Caco-2 (cell line): ENCODE results near the gene RABEP2. TPM values are rescaled to one million over a fixed set of nuclear protein-coding genes. Genes with fewer than 3 reads are reported as not detected.

Experiments used
- BruUV-seq: library from RNA; stranded (reverse); fragments of 400-500 nt; replicated peaks from 2 replicates; lab custom pipeline; 2021; lab: Mats Ljungman, UMichigan
- CTCF ChIA-PET: fragments of 300-600 bp; sonication (Branson Sonifier 250); formaldehyde crosslinking; loops from one replicate; lab custom pipeline; 2022; ENCODE audit warnings: antibody characterized with exemption; lab: Charles Lee
- POLR2A ChIA-PET: fragments of 300-600 bp; sonication (Branson Sonifier 250); formaldehyde crosslinking; loops from one replicate; lab custom pipeline; 2022; ENCODE audit warnings: antibody characterized with exemption; lab: Charles Lee
- DNase-seq, 2 experiments: peaks; one replicate each; pipeline versions ENCODE4 v3.0.0 to v3.0.0-alpha.2; 2020 to 2022
- H3K27me3 ChIP-seq: replicated peaks from 2 replicates; pipeline ENCODE4 v1.6.0; 2011; ENCODE audit warnings: low read length; ENCODE audit not compliant: control insufficient read depth, insufficient read depth
- H3K36me3 ChIP-seq: 2 replicates; pipeline ENCODE4 v1.5.1; 2011; ENCODE audit warnings: low read length; ENCODE audit not compliant: control insufficient read depth, insufficient read depth
- H3K4me1 ChIP-seq: fragments of 250-450 bp; sonication (Bioruptor Pico); 2 replicates; pipeline ENCODE4 v1.5.1; 2020; ENCODE audit warnings: mild to moderate bottlenecking
- H3K4me3 ChIP-seq: 2 replicates; pipeline ENCODE4 v1.5.1; 2011; ENCODE audit warnings: low read depth, mild to moderate bottlenecking, control low read depth, low read length
- H3K9me3 ChIP-seq: fragments of 250-450 bp; sonication (Bioruptor Pico); 2 replicates; pipeline ENCODE4 v1.5.1; 2020; ENCODE audit warnings: mild to moderate bottlenecking, moderate library complexity
- H3K27ac Mint-ChIP-seq: one replicate; pipeline ENCODE4 v1.8.0; 2022; ENCODE audit warnings: mixed read lengths; ENCODE audit not compliant: unreplicated experiment
- H3K27me3 Mint-ChIP-seq: one replicate; pipeline ENCODE4 v1.8.0; 2022; ENCODE audit warnings: mixed read lengths; ENCODE audit not compliant: insufficient read depth, unreplicated experiment
- H3K36me3 Mint-ChIP-seq: one replicate; pipeline ENCODE4 v1.8.0; 2022; ENCODE audit warnings: mild to moderate bottlenecking, mixed read lengths; ENCODE audit not compliant: insufficient read depth, unreplicated experiment
- H3K4me1 Mint-ChIP-seq: one replicate; pipeline ENCODE4 v1.8.0; 2022; ENCODE audit warnings: low read depth, mixed read lengths; ENCODE audit not compliant: unreplicated experiment
- H3K4me3 Mint-ChIP-seq: one replicate; pipeline ENCODE4 v1.8.0; 2022; ENCODE audit warnings: mild to moderate bottlenecking, moderate library complexity, mixed read lengths; ENCODE audit not compliant: unreplicated experiment
- H3K9me3 Mint-ChIP-seq: one replicate; pipeline ENCODE4 v1.8.0; 2022; ENCODE audit warnings: mixed read lengths; ENCODE audit not compliant: unreplicated experiment
- CTCF ChIP-seq, 2 experiments: fragments of 200-600 bp in 1 of 2; IDR thresholded peaks; 1 replicate in 1 of 2; 2 replicates in 1 of 2; pipeline versions ENCODE4 v1.5.1 to v1.8.0; 2011 to 2022; ENCODE audit warnings: antibody characterized with exemption in 1 of 2, control low read depth in 1 of 2, inconsistent platforms in 1 of 2, low read depth in 1 of 2, low read length in 1 of 2, mild to moderate bottlenecking in 1 of 2, moderate library complexity in 1 of 2; ENCODE audit not compliant: insufficient read depth in 1 of 2, severe bottlenecking in 1 of 2, unreplicated experiment in 1 of 2
- intact Hi-C: fragments of 100-400 bp; cut with micrococcal nuclease; formaldehyde crosslinking; loops from one replicate; pipeline ENCODE4 v1.10.0; 2022; ENCODE audit not compliant: unreplicated experiment
- total RNA-seq: library from RNA; stranded (reverse); gene quantifications from 2 replicates; pipeline ENCODE4 v1.2.3, GENCODE V29; 2022

RABEP2 gene
- total RNA-seq, 1 experiment from 2014 or later = 22.9 TPM

- H3K4me3 ChIP-seq = no peak overlapping the region
- intact Hi-C loops = no loop called here
- no TSS peak for BruUV-seq
- H3K4me1 Mint-ChIP-seq = no peaks in the 10 kb centered on the region
- no peak overlapping the region for H3K4me3 Mint-ChIP-seq
- DNase-seq = no peak
- no peak for TF ChIP-seq CTCF (IDR thresholded peaks at IDR 0.05; ENCODE audit: insufficient read depth in 1 of 2, low read depth in 1 of 2, low read length in 1 of 2, severe bottlenecking in 1 of 2, unreplicated experiment in 1 of 2)
- ChIA-PET POLR2A (no interaction called here), CTCF (no interaction called here)
- H3K9me3 ChIP-seq = no peaks in the 10 kb centered on the region
- no peaks in the 10 kb centered on the region for H3K27me3 ChIP-seq
- no peaks in the 10 kb centered on the region for H3K9me3 Mint-ChIP-seq
- peaks cover 2% of the 10 kb centered on the region; the same call in 1 of the 2 replicates for H3K36me3 ChIP-seq
- H3K27me3 Mint-ChIP-seq = no peaks in the 10 kb centered on the region
- H3K36me3 Mint-ChIP-seq = peaks cover 52% of the 10 kb centered on the region
- H3K27ac Mint-ChIP-seq = no peak overlapping the region
- H3K4me1 ChIP-seq = peaks cover 5% of the 10 kb centered on the region; the same call in 1 of the 2 replicates
Observed at GRCh38 chr16:28876973-28877654, 47.9 kb downstream of the RABEP2 start.

- intact Hi-C loops = no loop called here
- Mint-ChIP-seq H3K4me1 (no peaks in the 10 kb centered on the region), H3K36me3 (peaks cover 53% of the 10 kb centered on the region), H3K27ac (no peak overlapping the region), H3K4me3 (no peak overlapping the region), H3K9me3 (no peaks in the 10 kb centered on the region), H3K27me3 (no peaks in the 10 kb centered on the region)
- ChIA-PET CTCF (no interaction called here), POLR2A (no interaction called here)
- Histone ChIP-seq H3K4me1 (peaks cover 5% of the 10 kb centered on the region; the same call in 1 of the 2 replicates), H3K36me3 (peaks cover 2% of the 10 kb centered on the region; the same call in 1 of the 2 replicates), H3K9me3 (no peaks in the 10 kb centered on the region), H3K4me3 (no peak overlapping the region), H3K27me3 (no peaks in the 10 kb centered on the region)
- no TSS peak for BruUV-seq
- no peak for TF ChIP-seq CTCF (IDR thresholded peaks at IDR 0.05; ENCODE audit: insufficient read depth in 1 of 2, low read depth in 1 of 2, low read length in 1 of 2, severe bottlenecking in 1 of 2, unreplicated experiment in 1 of 2)
- no peak for DNase-seq
Observed at GRCh38 chr16:28876019-28876659, 48.9 kb downstream of the RABEP2 start.

- H3K27ac Mint-ChIP-seq = no peak overlapping the region
- no peaks in the 10 kb centered on the region for H3K9me3 ChIP-seq
- no peak overlapping the region for H3K4me3 ChIP-seq
- DNase-seq = no peak
- H3K9me3 Mint-ChIP-seq = no peaks in the 10 kb centered on the region
- H3K36me3 Mint-ChIP-seq = peaks cover 52% of the 10 kb centered on the region
- BruUV-seq = no TSS peak
- no peaks in the 10 kb centered on the region for H3K4me1 Mint-ChIP-seq
- intact Hi-C loops = no loop called here
- no peaks in the 10 kb centered on the region for H3K27me3 Mint-ChIP-seq
- TF ChIP-seq CTCF (IDR thresholded peaks at IDR 0.05; ENCODE audit: insufficient read depth in 1 of 2, low read depth in 1 of 2, low read length in 1 of 2, severe bottlenecking in 1 of 2, unreplicated experiment in 1 of 2) = no peak
- POLR2A ChIA-PET = no interaction called here
- H3K27me3 ChIP-seq = no peaks in the 10 kb centered on the region
- CTCF ChIA-PET = no interaction called here
- H3K4me3 Mint-ChIP-seq = no peak overlapping the region
- peaks cover 5% of the 10 kb centered on the region; the same call in 1 of the 2 replicates for H3K4me1 ChIP-seq
- H3K36me3 ChIP-seq = peaks cover 2% of the 10 kb centered on the region; the same call in 1 of the 2 replicates
Observed at GRCh38 chr16:28875134-28876018, 49.7 kb downstream of the RABEP2 start.
